NCI-H524 treated with DMSO at 0.1 percent for 48 hours (cell line): ENCODE data around the gene SH2D3C.

Experiments
- DNase-seq: peaks from one replicate; lab custom pipeline; 2025; lab: John Stamatoyannopoulos, UW

The SH2D3C gene

DNA sequence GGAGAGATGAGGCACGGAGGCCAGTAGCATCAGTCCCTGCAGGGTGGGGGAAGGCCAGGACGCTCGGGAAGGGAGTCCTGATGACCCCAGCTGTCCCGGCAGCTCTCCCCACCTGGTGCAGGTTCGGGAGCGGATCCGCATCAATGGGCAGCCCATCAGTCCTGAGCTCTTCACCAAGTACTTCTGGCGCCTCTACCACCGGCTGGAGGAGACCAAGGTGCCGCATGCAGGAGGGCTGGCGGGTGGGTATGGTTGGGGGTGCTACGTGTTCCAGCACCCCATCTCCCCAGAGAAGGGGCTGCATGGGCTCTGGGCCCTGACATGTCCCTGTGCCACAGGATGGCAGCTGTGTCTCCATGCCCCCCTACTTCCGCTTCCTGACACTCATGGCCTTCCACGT lies 28.4 kb upstream of the SH2D3C start:
- DNase-seq: no peak

DNA sequence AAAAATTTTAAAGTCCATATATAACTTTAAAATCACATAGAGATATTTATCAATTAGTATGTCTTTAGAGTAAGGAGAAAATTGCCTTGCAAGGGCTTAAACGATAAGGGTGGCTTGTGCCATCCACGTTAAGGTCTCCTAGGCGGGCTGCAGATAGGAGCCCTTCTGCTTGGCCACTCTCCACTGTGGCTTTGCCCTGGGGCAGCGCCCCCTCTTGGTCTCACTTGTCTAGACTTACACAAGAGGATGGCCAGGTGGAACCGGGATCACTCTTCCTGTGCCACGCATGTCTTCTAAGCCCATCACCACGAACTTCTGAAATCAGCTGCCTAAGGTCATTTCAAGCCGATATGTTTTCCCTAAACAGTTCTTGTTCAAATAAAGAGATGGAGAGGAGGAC lies 27.2 kb upstream of the SH2D3C start:
- no peak for DNase-seq

DNA sequence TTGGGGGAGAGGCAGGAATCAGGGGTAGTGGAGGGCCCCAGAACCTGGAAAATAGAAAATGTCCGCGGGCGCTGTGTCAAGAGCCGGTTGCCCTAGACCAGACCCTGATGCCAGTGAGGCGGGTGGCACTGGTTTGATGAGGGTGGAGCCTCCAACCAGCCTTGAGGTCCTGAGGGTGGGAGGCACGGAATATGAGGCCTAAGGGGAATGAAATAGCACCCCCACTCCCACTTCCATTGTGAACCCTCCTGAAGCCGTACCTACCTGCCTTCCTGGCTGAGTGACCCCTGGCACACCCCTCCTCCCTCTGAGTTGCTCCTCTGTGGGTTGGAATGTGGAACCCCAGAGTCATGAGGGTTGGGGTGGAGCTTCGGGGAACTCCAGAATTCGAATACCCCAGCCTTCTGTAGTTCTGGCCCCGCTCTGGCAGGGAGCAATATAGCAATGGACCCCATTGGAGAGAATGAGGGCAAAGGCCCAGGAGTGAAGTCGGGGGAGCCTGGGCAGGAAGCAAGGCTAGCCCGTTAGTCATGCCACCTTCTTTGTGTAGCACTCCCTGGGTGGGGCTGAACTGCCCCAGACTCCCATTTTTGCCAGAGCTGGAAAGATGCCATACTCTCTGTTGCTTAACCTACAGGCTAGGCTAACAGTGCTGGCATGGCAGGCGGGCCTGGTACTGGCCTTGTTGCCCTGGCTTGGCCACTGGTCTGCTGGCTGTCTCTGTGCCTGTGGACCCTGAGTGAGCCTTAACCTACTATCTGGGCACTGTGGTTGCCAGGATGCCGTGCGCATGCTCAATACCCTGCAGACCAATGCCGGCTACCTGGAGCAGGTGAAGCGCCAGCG lies 25.3 kb upstream of the SH2D3C start:
- DNase-seq: no peak

DNA sequence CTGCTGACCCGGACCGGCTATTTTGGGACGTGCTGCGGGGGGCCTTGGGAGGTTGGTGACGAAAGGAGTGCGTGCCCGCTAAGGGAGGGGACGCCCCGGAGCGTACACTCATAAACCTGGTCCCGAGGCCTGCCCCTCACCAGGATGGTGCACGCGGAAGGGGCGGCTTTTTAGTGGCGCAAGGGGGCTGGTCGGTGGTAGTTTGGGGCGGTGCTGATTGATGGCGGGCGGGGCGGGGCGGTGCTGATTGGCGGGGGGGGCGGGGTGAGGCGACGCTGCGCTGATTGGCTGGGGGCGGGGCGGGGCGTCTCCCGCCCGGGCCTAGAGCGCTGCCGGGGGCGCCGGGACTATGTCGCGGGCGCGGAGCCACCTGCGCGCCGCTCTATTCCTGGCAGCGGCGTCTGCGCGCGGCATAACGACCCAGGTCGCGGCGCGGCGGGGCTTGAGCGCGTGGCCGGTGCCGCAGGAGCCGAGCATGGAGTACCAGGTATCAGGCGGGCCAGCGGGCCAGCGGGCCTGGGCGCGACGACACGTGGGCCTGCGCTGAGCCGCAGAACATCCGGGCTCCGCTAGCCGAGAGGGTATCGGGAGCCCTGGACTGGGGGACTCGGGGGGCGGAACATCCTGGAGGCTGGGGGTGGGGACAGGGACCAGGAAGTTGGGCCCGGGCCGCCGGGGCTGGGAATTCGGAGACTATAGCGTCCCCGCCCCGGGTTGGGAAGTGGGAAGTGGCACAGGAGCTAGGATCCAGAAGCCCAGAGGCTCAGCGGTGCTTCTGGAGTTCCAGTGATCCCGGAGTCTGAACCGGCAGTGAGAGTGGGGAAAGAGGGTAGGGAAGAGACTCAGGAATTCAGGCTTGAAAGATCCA lies 24.3 kb upstream of the SH2D3C start, which contains the start of gene FPGS:
TSS of gene FPGS (plus strand) at position 307 of the 868 bp plus-strand sequence. CDS start at position 350, 43 bp downstream.
- DNase-seq: peak; percentile 35

DNA sequence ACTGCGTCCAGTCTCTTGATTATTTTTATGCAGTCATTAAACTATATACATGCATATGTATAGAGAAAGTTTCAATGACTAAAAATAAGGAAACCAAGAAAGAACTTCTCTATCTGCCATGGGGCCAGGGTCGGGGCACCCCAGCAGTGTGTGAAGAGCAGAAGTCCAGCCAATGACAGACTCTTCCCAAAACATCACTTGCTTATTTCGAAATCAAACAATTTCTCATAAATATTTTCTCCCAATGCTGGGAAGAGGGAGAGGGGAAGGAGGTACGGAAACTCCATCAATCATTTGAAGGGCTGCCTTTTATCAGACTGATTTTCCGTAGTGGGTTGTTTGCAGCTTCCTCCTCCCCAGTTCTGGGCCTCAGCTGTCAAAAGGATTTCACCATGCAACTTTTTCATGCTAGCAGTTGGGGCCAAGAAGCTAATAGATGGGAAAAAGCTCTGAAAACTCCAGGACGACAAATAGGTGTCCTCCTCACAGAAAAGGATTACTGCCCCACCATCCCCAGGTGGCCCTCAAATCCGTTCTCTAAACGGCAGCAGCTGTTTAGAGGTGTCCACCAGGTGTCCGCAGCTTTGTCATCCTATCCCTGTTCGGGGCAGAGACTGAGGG lies 23.6 kb upstream of the SH2D3C start:
- DNase-seq: no peak

DNA sequence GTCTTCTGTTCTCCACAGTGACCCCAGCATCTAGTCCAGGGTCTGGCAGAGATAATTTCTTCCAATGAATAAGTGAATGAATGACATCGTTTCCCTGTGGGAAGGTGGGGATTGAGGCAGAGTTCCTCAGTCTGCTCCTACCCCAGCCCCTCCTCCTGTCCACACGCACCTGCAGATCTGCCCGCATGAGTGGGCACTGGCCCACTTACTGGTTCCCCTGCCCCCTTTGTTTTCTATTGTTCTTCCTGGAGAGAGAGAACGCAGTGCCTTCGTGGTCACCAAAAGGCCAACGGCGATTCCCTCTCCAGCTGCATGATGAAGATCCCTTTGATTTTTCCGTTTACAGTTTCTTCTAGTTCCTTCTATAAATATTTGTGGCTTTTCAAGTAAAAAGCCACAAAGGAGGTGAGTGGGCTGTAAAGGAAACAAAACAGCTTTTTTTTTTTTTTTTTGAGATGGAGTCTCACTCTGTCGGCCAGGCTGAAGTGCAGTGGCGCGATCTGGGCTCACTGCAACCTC lies 18.4 kb upstream of the SH2D3C start:
- no peak for DNase-seq

DNA sequence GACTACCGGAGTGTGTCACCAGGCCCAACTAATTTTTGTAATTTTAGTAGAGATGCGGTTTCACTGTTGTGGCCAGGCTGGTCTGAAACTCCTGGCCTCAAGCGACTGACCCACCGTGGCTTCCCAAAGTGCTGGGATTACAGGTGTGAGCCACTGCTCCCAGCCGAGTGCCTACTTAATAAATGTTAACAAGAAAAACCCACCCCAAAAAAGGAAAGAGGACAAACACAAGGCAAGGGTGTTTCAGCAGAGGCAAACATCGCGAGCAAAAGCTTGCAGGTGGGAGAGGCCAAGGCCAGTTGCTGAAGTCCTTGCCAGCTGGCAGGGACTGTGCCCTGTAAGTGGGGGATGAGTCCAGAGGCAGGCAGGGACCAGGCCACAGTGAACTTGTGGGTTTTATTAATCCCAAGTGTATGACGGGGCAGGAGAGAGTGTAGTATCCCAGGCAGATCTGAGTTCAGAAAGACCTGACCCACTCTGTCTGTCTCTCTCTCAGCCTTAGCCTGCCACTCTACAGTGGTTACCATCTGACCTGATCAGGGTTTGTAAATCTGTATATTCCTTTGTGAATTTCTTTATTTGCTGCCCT lies 17.9 kb upstream of the SH2D3C start:
- no peak for DNase-seq

DNA sequence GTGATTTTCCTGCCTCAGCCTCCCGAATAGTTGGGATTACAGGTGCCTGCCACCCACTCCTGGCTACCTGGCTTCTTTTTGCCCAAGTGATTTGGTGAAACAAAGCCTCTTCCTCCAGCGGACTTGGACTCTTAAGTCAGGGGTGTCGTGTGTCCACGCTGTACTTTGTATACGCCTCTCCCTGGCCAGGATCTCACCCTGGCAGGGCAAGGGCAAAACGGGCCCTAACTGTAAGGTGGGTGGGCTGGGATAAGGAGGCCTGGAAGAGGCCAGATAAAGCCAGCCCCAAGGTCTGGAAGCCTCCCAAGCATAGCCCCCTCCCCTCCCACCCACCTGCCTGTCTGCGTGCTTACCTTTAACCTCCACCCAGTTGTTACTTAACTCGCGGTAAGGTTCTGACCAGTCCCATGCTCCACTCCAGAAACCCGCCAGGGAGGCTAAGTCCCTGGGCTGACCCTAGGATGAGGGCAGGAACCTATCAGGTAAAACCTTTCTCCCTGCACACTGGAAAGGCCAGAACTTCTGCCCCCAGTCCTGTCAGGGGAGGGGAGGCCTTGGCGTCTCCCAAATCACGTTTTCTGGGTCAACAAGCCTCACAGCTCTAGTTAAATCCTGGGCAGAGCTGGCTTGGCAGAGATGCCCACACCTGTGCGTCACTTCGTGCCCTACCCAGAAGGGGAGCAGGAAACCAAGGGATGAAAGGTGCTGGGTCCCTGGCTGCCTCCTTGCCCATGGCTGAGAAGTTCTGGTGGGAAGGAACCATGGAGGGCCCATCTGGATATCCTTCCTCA lies 15.7 kb upstream of the SH2D3C start:
- DNase-seq: no peak

DNA sequence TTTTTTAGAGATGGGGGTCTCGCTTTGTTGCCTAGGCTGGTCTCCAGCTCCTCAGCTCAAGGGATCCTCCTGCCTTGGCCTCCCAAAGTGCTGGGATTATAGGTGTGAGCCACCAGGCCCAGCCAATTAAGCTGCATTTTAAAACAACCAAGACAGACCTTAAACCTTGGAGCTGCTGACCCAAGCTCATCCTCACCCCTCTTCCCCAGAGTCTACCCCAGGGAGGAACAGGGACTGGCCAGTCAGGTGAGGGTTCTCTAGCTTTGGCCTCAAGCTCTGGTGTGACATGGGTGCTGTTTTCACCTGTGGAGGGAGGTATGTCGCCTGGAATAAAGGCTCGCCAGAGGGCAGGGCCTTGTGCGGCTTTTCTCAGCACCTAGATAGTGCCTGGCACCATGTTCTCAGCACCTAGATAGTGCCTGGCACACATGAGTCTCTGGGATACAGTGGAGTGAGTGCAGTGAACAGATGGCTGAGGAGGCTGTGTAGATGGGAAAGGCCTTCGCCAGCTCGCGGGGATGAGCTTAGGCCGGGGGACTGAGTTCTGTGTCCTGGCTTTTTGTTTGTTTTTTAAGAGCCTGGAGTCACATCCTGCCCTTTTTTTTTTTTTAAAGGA lies 14.7 kb upstream of the SH2D3C start:
- peak; percentile 41 for DNase-seq

DNA sequence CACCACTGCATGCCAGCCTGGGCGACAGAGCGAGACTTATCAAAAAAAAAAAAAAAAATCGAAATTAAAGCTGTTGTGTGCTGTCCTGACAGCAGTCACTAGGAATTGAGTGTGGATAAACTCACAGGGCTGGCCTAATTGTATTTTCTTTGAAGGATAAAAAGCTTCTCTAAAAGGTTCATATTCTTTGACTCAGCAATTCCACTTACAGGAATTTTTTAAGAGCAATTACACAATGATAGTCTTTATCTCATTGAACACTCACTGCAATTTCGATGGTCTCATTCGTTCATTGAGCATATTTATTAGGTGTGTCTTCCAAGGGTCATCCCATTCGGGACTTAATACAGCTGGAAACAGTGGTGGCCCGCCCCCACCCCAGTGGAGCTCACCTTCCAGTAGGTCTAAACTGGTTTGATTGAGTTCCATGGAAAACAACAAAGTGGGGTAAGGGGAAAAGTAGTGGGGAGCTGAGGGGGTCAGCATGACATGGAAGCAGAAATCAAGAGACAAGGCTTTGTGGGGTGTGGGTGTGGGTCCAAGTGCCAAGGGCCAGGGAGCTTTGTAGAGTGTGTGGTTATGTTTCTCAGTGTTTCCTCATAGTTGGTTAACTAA lies 14.1 kb upstream of the SH2D3C start:
- no peak for DNase-seq

DNA sequence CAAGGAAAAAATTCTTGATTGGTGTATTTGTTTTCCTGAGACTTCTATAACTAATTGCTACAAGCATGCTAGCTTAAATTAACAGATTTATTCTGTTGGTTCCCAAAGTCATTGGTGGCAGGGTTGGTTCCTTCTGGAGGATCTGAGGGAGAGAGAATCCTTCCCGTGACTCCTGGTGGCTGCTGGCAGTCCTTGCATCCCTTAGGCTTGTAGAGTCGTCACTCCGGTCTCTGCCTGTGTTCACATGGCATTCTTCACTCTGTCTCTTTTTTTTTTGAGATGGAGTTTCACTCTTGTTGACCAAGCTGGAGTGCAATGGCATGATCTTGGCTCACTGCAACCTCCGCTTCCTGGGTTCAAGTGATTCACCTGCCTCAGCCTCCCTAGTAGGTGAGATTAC lies 12.6 kb upstream of the SH2D3C start:
- no peak for DNase-seq

DNA sequence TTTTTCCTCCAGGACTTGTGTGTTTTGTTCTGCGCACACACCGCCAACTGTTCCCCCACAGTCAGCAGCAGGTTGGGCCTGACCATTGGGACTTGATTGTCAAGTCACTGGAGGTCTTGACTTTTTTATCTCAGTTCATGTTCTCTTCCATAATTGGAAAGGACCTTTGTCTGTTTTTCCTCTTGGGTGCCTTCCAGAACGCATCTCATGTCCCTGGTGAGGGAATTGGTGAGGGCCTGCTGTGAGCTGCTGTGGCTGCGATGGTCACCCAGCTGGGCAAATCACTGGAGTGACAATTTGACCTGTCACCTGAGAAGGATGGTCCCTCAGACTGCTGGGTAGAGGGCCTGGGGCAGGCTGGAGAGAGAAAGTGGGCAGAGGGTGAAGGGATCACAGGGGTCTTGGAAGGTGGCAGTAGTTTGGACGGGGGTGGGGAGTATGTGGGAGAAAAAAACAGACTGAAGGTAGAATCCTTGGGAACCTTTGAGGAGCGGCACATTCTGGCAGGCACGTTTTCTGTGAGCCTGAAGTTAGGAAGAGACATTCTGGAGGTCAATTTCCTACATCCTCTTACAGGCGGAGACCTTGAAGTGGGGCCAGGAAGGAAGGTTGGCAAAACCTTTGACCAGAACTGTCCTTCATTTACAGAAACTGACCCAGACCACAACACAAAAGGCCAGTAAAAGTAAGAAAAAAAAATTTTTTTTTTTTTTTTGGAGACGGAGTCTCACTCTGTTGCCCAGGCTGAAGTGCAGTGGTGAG lies 11.8 kb upstream of the SH2D3C start:
- DNase-seq: no peak

DNA sequence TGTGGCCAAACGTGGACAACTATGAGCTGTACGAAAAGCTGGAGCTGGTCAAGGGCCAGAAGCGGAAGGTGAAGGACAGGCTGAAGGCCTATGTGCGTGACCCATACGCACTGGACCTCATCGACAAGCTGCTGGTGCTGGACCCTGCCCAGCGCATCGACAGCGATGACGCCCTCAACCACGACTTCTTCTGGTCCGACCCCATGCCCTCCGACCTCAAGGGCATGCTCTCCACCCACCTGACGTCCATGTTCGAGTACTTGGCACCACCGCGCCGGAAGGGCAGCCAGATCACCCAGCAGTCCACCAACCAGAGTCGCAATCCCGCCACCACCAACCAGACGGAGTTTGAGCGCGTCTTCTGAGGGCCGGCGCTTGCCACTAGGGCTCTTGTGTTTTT lies 10.7 kb upstream of the SH2D3C start:
- DNase-seq: no peak

DNA sequence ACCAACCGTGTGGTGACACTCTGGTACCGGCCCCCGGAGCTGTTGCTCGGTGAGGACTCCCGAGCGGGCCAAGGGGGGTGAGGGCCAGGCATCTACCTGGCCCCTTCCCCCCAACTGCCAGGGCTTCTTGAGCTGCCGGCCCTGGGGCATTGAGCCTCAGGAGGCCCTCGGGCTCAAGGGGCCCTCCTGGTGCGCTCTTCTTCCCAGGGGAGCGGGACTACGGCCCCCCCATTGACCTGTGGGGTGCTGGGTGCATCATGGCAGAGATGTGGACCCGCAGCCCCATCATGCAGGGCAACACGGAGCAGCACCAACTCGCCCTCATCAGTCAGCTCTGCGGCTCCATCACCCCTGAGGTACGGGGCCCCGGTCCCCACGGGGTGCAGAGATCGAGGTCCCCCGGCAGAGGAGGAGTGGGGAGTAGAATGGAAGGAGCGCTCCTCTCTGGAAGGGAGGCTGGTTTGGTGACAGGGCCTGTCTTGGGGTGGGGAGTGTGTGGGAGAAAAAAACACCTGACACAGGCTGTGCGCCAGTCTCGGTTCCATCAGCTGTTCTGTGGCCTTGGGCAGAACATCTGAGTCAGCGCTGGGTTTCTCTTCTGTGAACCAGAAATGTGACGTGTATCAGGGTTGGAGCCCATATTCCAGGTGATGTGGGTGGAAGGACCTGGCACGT lies 10.0 kb upstream of the SH2D3C start:
- no peak for DNase-seq

DNA sequence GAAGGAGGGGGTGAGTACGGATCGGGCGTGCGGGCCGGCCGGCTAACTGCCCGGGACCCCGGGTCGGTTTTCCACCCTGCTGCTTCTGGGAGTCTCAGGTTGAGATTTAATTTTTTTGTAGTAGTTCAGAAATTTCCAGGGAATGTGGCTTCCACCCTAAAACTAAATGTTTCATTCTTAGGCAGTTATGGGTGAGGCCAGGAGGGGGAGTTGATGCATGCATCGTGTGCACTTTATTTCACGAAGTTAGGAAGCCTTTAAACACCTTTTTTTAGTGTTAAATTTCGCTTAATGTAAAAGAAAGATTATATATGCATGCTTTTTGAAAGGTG lies 8.3 kb upstream of the SH2D3C start:
- DNase-seq: no peak

DNA sequence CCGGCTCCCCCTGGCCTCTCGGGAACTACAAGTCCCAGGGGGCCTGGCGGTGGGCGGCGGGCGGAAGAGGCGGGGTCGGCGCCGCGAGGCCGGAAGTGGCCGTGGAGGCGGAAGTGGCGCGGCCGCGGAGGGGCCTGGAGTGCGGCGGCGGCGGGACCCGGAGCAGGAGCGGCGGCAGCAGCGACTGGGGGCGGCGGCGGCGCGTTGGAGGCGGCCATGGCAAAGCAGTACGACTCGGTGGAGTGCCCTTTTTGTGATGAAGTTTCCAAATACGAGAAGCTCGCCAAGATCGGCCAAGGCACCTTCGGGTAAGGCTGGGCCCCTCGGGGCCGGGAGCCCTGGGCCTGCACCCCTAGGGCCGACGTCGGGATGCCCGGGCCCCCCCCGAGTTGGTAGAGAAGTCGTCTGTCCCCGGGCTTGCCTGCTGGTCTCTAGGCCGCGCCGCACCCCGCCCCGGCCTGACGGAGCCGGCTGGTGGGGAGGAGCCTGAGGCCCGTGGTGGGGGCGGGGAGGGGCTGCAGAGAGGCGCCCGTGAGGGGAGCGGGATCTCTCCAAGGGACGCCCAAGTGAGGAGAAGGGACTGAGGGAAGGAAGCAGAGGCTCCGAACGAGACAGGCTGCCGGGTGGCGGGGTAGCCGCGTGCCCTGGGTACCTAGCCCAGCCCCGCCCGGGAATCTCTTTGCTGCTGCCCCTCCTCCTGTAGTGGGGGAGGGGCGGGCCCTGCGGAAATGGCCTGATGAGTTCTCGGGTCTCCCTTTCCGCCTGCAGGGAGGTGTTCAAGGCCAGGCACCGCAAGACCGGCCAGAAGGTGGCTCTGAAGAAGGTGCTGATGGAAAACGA lies 7.7 kb upstream of the SH2D3C start, which contains the start of gene CDK9:
TSS of gene CDK9 (plus strand) at position 102 of the 840 bp plus-strand sequence. CDS start at position 217, 115 bp downstream.
- peak; percentile 34 for DNase-seq

DNA sequence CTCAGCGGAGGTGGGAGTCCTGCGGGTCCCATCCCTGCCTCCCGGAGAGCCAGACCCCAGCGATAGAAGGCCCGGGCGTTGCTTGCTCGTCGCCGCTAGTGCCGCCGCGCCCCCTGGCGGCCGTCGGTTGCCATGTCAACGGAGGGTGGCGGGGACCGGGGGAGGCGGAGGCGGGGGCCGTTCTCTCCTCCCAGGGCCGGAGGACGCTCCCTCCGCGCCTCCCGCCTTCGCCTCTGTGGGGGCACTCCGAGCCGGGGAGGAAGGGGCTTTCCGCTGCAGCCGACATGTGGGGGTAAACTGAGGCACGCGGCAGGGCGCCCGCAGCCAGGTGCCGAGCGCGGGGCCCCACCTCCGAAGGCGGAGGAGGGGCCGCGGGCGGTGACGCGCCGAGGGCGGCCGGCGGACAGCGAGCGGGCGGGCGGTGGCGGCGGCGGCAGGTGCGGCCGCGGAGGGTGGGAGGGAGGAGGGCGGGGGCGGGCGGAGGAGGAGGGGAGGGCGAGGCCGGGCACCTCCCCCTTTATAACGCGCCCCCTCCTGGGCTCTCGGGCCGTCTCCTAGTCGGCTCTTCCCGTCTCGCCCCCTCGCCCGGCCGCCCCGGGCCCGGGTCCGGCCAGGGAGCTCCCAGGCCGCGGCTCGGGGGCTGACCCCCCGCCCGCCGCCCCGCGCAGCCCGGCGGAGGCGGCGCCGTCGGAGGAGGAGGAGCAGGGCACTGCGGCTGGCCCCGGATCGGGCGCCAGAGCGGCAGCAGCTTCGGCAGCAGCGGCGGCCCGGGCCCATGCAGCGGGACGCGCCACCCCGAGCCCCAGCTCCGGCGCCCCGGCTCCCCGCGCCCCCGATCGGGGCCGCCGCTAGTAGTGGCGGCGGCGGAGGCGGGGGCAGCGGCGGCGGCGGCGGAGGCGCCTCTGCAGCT lies 6.8 kb upstream of the SH2D3C start:
- DNase-seq: peak; percentile 27
